ENCODE measurements around the gene SEPTIN12.
"Not testable (repeated sequence)": the region's sequence is repeated elsewhere in the genome, so short reads cannot be mapped to it uniquely, and the experiment has no call there.

The SEPTIN12 gene

GRCh38 chr16:4784444-4784987, 3.6 kb downstream of the SEPTIN12 start:
- DNase-seq (ENCODE audit: low read depth in 2 of 2), result not testable (repeated sequence)

GRCh38 chr16:4783951-4784336, 4.2 kb downstream of the SEPTIN12 start:
- no peak for DNase-seq (ENCODE audit: low read depth in 2 of 2)

GRCh38 chr16:4783251-4783950, 4.7 kb downstream of the SEPTIN12 start:
- no peak for DNase-seq (ENCODE audit: low read depth in 2 of 2)

GRCh38 chr16:4780235-4780634, 7.9 kb downstream of the SEPTIN12 start:
- DNase-seq (ENCODE audit: low read depth in 2 of 2), result no peak

- DNase-seq (ENCODE audit: low read depth in 2 of 2), result no peak
These were observed 10.1 kb downstream of the SEPTIN12 start for GRCh38 chr16:4778050-4778392.

DNA sequence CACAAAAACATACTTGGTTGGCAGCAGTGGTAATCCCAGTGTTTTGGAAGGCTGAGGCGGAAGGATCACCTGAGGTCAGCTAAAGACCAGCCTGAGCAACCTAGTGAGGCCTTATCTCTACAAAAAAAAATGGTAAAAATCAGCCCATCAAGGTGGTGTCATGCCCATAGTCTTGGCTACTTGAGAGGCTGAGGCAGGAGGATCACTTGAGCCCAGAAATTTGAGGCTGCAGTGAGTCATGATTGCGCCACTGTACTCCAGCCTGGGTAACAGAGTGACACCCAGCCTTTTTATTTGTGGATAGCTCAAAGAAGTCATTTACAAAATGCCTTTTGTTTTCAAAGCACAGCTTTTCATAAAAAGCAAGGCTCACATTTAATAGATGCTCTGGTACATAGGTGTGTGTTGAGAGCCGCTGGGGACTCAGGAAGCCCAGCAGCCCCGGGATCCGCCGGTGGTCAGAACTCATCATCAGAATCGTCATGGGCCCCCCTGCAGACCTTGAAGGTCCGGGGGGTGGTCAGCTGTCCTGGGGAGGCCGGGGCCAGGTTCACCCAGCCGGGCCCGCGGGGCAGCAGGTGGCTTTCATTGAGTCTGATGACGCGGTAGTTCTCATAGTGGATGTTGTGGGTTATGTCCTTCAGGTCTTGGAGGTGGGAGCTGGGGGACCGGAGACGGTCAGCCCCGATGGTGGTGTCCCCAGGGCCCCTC, 10.7 kb downstream of the SEPTIN12 start:
- DNase-seq (ENCODE audit: low read depth in 2 of 2), result no peak

DNA sequence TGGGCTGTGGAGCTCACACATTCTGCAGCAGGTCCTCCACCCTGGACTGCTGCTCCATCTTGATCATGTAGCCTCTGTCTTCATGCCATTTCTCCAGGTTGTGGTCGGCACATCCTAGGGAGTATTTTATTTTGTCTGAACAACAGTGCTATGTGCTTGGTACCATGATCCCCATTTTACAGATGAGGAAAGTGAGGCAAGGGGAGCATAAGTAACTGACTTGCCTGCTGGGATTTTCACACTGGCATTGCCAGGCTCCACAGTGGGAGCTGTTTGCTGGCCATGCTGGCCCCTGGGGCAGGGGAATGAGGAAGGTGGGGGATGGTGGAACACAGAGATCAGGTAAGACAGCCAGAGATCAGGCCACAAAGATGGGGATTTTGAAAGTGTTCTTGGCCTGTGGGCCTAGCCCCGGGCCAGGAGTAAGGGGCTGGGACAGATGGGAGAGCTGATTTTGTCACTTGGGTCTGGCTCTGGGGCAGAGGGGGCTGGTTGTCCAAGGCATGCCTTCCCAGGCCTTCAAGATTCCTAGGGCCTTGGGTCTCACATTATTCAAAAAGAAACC, 11.9 kb downstream of the SEPTIN12 start:
- no peak for DNase-seq (ENCODE audit: low read depth in 2 of 2)

DNA sequence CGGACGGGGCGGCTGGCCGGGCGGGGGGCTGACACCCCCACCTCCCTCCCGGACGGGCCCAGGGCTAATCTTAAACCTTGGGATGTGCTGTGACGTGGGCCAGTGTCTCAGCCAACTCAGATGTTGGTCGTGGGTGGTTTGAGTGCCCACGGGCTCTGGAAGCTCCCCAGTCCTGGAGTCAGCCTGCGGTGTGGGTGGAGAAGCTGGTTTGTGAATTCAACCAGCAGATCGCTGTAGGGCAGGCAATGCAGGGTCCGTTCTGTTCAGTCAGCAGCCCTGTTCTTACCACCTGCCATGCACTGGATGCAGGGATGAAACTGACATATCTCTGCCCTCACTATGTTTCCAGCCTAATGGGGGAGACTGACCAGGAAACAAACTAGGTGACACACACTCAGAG, 13.1 kb downstream of the SEPTIN12 start:
- no peak for DNase-seq (ENCODE audit: low read depth in 2 of 2)

GRCh38 chr16:4772351-4772750, 15.8 kb downstream of the SEPTIN12 start:
- DNase-seq (ENCODE audit: low read depth in 2 of 2), result no peak

- DNase-seq (ENCODE audit: low read depth in 2 of 2), result no peak
These were observed 16.5 kb downstream of the SEPTIN12 start for GRCh38 chr16:4771646-4772045.

DNA sequence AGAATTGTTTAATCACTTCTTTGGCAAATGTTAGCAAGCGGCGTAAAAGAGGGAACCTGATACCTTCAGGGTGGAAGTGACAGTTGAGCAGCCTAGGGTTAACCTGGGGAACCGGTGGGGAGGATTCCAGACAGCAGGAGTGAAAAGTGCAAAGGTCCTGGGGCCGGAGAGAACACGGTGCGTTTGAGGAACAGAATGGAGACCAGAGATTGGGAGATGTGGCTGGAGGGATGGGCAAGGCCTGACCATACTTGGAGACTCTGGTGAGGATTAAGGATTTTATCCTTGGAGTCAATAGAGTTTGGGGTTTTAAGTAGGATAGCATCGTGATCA, 18.9 kb downstream of the SEPTIN12 start:
- DNase-seq (ENCODE audit: low read depth in 2 of 2), result no peak

DNA sequence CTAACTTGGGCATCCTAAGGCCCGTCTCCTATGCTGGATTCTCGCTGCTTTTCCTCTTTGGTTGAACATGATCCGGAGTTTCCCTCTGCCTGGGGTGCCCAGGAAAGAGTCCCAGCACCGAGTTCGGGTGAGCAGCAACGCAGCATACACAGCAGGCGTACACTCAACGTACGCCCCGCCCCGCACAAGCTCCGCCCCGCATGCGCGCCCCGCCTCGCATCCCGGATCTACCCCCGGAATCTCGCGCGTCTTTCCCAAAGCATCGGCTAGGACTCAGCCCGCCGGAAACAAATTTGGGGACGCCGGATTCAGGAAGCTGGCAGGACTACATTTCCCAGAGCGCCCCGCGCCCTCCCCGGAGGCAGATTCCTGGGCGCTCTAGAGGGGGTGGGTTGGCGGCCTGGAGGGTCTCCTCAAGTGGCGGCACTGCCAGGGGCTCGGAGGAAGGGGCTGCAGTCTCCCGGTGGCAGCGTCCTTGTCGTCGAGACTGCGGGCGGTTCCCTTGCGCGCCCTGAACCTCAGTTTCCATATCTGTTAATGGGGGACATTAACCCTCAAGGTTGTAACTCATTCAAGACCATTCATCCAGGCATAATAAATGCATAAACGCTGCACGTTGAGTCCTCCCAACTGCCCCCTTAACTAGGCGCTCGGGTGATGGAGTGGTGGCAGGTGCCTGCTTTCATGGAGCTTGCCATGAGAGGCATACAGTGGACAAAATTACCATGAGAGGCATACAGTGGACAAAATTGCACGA, 19.4 kb downstream of the SEPTIN12 start:
- peak; percentile 64 to 65 for DNase-seq (ENCODE audit: low read depth in 2 of 2)

DNA sequence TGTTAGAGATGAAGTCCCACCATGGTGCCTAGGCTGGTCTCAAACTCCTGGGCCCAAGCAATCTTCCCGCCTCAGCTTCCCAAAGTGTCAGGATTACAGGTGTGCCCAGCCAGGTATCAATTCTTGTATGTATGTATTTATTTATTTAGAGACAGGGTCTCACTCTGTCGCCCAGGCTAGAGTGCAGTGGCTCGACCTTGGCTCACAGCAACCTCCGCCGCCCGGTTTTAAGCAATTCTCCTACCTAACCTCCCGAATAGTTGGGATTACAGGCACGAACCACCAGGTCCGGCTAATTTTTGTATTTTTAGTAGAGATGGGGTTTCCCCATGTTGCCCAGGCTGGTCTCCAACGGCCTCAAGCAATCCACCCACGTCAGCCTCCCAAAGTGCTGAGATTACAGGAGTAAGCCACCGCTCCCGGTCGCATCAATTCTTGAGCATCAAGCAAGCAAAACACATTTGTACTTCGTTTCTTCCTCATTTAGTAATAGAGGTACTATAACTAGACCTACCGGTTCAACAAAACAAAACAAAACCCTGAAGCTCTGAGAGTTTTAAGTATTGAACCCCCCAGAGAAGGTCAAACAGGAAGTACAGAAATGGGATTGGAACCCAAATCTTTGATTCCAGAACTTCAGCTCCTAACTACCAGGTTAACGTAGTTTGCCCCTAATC, 20.1 kb downstream of the SEPTIN12 start:
- DNase-seq (ENCODE audit: low read depth in 2 of 2), result no peak

DNA sequence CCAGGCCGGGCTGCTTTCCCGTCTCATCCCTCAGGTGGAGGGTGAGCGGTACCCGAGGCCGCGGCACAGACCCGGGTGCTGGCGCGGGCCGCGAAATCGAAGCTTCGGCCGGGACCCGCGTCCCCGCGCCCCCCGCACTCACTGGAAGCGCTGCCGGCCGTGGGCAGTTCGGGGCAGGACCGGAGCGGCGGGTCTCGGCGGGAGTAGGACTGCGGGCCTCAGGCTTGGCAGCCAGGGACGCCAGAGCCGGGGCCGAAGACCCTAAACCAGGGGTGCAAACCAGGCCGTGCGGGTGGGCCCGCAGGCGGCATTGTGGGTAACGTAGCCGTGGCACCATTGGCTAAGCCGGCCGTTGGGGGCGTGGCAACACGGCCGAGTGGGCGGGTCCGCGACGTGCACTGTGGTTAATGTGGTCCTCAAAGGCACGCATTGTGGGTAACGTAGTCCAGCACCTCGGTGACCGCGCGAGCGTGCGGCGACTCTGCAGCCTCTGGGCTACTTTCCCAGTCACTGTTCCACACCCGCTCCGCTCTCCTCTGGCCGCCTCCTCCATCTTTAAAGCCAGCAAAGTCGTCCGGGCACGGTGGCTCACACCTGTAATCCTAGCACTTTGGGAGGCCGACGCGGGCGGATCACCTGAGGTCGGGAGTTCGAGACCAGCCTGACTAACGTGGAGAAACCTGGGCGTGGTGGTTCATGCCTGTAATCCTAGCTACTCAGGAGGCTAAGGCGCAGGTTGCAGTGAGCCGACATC, 21.1 kb downstream of the SEPTIN12 start, which contains the start of gene ZNF500:
Gene ZNF500 (minus strand): TSS at position 288 of the 754 bp plus-strand sequence. CDS start 1,184 bp downstream, outside the sequence.
- peak; percentile 97 to 98 for DNase-seq (ENCODE audit: low read depth in 2 of 2)

DNA sequence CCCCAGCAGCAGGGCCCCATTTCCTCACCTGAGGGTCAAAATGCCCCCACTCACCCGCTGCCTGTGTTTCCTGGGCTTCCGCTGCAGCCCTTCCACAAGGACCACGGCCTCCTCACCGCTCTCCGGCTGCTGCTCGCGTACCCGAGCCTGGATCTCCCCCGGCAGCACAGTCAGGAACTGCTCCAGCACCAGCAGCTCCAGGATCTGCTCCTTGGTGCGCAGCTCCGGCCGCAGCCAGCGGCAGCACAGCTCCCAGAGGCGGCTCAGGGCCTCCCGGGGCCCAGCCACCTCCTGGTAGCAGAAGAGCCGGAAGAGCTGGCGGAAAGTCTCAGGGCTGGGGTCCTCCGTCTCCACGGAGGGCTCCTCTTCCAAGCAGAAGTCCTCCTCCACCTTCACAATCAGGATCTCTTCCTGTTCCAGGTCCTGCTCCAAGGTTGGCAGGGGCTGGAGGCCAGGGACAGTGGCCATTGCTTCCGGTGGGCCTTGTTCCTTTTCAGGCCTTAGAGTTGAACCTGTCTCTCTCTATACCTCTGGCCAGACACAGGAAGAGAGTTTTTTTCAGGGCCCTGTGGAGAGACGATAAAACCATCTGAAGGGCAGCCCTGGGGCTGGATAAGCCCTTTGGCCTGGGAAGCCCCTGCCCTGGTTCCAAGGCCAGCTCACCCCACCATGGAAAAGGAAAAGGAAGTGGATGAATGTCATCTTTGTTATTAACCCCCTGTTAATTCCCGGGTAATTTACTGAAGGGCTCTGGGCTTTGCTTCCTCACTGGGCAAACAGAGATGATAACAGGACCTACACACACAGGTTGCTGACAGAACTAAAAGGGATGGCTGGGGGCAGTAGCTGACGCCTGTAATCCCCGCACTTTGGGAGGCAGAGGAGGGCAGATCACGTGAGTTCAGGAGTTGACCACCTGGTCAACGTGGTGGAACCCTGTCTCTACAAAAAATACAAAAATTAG, 22.4 kb downstream of the SEPTIN12 start:
- no peak for DNase-seq (ENCODE audit: low read depth in 2 of 2)

- DNase-seq (ENCODE audit: low read depth in 2 of 2), result no peak
These were observed 24.4 kb downstream of the SEPTIN12 start for GRCh38 chr16:4763791-4764190.

GRCh38 chr16:4762205-4762604, 25.9 kb downstream of the SEPTIN12 start:
- DNase-seq (ENCODE audit: low read depth in 2 of 2), result no peak

DNA sequence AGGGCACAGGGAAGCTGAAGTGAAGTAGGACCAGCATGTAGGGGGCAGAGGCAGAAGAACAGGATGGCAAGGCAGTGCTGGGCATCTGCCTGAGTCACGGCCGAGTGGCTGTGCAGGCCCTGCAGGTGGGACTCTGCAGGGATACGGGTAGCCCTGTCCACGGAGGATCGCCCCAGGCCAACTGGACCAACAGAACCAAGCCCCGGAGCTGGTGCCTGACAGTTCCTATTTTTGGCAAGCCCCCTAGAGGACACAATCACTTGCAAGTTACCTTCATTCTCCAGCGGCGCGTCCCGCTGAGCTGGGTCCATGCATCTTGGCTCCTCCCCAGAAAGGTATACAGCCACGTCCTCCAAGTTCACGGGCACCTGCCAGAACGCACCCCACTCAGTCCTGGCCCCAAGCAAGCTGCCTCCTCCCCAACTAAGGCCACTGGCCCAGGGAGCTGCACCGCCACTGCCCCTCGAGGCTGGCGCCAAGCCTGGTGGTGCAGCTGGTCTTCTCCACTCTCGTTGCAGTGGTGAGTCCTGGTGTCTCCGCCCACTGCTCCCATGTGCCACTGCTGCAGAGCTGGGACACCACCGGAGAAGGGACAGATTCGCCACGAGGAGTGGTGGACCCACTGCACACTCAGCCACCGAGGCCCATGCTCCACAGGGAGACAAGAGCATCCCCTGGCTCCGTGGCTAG, 27.8 kb downstream of the SEPTIN12 start:
- no peak for DNase-seq (ENCODE audit: low read depth in 2 of 2)

DNA sequence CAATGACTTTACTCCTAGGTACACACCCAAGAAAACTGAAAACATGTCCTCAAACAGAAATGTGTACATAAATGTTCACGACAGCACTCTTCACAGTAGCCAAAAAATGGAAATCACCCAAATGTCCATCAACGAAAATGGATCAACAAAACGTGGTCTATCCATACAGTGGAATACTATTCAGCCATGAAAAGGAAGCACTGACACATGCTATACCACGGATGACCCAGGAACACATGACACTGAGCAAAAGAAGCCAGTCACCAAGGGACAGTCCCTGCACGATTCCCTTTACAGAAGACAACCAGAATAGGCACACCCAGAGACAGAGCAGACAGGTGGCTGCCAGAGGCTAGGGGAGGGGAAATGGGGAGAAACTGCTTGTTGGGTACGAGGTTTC, 32.5 kb downstream of the SEPTIN12 start:
- no peak for DNase-seq (ENCODE audit: low read depth in 2 of 2)
